NCI-H524 (cell line): ENCODE measurements around the gene NFIC.
"Not testable (repeated sequence)": the region's sequence is repeated elsewhere in the genome, so short reads cannot be mapped to it uniquely, and the experiment has no call there.

Source experiments
- DNase-seq, 2 experiments: peaks; one replicate each; lab custom pipeline; 2025; lab: John Stamatoyannopoulos, UW

The NFIC gene

DNA sequence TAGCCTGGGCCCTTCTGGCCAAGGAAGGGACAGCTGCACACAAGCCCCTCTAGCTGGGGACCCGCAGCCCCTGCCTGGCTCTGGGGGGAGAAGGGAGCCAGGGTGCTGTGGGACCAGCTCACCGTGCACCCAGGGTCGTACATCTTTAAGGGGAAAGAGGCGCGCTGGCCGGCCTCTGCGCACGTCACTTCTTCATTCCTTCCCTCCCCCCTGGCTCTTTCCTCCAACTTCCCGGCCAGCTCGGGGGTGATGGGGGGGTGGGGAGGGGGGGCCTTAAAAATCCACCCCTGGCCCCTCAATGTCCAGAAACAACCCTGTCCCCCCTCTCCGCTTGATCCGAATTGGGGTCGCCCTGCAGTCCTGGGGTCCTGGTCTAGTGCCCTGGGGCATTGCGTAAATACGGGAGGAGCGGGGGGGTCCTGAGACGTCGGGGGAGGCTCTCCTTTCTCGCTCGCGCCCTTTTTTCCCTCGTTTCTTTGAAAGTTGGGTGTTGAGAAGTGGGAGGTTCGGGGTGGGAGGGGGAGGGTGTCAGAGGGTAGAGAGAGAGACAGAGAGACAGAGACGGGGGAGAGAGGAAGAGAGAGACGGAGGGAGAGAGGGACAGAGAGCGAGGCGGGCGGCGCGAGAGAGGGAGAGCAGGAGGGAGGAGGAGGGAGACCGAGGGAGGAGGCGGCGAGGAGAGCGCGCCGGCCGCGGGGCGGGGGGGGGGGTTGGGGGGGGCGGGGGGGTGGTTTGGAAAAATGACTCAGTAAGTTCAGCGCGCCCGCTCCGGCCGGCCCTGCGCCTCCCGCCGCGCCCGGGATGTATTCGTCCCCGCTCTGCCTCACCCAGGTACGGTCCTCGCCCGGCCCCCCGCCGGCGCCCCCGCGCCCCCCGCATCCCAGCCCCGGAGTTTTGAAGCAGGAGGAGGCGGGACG lies at the start of gene NFIC:
NFIC (plus strand) TSS at position 748 of the 917 bp plus-strand sequence; CDS start at position 802, 54 bp downstream.
- DNase-seq = peak; percentile 64 to 65

DNA sequence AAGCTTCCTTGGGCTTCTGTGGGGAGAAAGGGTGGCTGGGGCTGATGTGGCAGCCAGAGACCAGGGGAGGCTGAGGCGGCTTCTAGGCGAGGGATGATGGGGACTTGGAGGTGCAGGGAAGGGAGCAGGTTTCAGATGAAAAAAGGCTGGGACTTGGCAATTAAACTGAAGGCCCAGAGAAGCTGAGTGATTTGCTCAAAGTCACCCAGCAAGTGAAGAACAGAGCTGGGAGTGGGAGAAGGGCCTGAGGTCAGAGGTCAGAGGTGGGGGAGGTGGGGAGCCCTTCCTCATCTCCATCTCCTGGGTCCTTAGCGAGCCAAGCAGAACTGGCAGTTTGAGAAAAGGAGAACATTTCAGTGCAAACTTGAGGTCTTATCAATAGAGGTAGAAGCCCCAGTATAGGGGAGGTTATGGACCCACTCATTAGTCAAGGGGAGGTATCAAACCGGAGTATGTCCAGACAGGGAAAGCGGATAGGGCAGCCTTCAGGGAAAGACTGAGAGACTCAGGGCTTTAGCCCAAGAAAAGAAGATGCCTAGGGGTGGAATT lies 49.6 kb upstream of the NFIC start:
- DNase-seq = no peak

DNA sequence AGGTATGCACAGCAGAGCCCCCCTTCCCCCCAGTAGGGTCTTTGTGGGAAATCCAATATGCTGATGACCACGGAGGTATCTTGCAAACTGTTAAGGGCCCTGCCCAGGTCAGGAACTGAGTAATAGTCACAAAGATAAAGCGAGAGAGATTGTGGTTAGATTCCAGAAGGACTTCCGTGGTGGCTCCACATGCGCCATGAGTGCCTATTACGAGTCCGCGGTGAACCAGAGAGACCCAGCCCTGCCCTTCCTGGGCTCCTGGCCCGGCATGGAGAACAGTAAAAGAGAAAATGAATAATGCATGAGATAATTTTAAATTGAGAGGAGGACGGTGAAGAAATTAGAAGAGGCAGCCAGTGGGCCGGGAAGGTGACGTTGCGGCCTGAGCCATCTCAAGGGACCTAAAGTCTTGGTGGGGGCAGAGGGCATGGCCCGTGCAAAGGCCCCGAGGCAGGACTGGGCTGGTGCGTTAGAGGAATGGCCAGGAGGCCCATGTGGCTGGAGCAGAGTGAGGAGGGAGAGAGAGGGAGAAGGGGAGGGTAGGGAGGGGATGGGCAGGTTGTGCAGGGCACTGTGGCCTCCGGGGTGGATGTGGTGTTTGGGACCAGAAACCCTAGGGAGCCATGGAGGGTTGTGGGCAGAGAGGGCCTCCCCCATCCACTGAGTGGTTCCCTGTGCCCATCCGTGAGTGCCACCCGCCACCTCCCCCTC lies 46.6 kb upstream of the NFIC start:
- no peak for DNase-seq

DNA sequence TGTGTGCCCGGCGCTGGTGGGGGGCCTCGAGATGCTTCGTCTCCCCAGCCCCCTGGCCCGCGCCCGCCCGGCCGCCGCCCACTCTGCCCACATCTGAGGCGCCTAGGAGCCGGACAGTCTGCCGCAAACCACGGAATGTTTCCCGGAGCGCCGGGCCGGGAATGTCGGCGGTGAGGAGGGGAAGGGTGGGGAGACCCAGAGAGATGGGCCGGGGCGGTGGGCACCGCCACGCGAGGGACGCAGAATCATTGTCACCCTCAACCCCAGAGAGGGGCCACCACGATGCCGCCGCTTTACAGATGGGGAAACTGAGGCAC lies 46.1 kb upstream of the NFIC start:
- no peak for DNase-seq

DNA sequence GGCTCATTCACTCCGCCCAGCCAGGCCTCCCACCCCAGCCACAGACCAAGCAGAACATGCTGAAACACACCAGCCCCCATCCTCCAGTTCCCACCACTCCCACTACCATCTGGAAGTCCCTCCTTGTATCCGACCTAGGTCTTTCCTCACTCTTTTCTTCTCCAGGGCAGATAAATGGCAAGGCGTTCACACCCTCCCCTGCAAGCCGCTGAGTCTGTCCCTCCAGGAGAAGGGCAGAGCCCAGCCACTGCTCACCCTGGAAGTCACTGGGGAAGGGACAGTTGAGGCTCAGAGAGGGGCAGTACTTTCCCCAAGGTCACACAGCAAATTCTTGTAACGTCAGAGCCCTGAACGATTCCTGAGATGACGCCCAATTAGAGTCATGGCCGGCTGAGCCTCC lies 45.5 kb upstream of the NFIC start:
- no peak for DNase-seq

DNA sequence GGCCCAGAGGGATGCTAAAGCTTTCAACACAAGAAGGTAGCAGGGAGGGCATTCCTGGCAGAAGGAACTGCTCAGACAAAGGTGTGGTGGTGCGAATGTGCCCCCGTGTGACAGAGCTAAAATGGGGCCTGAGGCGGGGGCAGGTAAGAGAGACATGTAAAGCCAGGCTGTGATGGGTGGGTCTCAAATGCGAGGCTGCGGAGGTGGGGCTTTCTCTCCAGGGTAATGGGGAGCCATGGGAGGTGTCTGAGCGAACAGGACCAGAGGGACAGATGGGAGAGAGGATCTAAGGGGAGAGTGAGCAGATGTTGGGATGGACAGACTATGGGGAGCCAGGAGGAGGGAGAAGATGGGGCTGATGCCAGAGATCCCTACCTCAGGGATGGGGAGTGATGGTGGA lies 44.7 kb upstream of the NFIC start:
- no peak for DNase-seq

DNA sequence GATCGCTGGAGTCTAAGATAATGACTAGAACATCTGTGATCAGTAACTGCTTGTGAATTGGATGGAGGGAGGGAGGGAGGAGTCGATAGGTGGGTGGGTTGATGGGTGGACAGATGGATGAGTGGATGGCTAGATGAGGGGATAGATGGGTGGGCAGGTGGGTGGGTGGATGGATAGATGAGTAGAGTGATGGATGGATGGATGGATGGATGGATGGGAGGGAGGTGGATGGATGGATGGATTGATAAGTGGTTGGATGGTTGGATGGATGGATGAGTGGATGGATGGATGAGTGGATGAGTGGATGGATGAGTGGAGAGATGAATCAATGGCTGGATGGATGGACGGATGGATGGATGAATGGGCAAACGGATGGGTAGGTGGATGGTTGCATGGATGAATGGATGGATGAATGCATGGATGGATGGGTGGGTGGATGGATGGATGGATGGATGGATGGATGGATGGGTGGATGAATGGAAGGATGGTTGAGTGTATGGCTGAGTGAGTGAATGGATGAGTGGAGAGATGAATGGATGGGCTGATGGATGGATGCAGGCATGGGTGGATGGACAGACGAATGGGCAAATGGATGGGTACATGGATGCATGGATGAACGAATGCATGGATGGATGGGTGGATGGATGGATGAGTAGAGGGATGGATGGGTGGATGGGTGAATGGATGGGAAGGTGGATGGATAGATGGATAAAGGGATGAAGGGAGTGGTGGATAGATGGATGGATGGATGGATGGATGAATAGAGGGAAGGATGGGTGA lies 44.0 kb upstream of the NFIC start:
- no peak for DNase-seq

DNA sequence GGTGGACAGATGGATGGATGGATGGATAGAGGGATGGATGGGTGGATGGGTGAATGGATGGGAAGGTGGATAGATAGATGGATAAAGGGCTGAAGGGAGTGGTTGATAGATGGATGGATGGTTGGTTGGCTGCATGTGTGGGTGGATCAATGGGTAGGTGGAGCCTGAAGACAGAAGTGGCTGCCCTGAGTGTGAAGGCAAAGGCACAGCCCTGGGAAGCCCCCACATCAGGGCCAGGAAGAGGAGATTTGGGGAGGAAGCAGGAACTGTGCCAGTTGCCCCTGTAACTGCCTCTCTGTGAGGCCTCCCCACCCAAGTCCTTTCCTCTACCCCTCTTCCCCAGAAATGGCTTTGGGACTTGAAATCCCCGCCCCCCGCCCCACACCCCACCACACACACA lies 43.4 kb upstream of the NFIC start:
- DNase-seq = no peak

DNA sequence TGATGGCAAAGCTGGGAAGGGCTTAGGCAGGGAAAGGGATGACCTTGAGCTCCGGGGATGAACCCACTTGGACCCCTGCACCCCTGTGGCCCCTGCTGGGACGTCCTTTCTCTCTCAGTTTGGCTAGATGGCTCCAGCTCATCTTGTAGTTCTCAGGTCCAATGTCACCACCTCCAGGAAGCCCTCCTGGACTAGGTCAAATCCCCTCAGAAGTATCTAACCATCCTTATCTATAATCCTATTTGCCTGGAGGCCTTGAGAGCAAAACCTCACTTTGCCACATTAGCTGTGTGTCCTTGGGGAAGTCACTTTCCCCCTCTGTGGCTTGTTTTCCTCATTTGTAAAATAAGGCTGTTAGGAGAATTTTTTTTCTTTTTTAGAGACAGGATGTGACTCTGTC lies 42.7 kb upstream of the NFIC start:
- no peak for DNase-seq

DNA sequence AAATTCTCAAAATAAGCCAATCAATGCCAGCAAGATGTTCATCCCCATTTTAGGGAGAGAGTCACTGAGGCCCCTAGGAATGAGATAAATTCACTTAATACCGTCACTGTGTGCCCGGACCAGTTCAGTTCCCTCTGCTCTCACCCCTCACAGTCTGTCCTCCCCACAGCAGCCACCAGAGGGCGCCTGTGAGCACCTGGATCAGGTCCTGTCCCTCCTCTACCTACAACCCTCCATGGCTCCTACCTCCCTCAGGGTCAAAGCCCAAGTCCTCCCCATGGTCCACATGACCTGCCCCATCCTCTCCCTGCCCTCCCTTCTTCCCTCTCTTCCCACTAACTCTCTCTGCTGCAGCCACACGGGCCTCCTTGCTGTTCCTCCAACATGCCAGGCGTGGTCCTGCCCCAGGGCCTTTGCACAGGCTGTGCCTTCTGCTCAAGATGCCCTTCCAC lies 42.0 kb upstream of the NFIC start:
- peak; percentile 31 to 49 for DNase-seq

DNA sequence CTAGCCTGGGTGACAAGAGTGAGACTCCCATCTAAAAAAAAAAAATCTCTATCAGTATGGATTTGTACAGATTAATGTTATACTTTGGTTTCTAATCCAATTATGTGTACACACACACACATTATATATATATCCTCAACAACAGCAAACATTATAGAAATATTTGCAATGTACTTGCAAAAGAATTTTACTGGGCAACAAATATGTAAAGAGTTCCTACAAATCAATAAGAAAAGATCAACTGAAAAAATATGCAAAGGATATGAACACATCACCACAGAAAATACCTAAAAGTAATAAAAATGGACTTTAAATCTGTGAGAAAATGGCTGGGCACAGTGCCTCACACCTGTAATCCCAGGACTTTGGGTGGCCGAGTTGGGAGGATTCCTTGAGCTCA lies 40.9 kb upstream of the NFIC start:
- no peak for DNase-seq

DNA sequence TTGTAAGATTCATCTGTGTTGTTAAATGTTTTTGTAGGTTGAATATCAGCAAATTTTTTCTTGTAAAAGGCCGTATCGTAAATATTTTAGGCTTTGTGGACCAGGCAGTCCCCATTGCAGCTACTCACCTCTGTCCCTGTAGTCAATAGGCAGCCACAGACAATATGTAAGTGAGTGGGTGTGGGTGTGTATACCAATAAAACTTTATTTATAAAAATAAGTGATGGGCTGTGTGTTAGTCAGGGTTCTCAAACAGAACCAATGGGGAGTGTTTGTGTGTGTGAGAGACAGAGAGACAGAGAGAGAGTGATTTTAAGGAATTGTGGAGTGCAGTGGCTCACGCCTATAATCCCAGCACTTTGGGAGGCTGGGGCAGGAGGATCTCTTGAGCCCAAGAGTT lies 37.6 kb upstream of the NFIC start:
- no peak for DNase-seq

DNA sequence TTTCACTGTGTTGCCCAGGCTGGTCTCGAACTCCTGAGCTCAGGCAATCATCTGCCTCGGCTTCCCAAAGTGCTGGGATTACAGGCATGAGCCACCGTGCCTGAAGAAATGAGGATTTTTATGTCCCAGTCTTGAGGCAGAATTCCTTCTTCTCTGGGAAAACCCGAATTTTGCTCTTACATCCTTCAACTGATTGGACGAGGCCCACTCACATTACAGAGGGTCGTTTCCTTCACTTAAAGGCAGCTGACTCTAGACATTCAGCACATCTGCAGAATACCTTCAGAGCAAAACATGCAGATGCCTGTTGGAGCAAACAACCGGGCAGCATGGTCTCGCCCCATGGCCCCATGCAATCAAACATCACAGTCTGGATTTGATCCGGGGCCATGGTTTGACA lies 36.3 kb upstream of the NFIC start:
- no peak for DNase-seq

DNA sequence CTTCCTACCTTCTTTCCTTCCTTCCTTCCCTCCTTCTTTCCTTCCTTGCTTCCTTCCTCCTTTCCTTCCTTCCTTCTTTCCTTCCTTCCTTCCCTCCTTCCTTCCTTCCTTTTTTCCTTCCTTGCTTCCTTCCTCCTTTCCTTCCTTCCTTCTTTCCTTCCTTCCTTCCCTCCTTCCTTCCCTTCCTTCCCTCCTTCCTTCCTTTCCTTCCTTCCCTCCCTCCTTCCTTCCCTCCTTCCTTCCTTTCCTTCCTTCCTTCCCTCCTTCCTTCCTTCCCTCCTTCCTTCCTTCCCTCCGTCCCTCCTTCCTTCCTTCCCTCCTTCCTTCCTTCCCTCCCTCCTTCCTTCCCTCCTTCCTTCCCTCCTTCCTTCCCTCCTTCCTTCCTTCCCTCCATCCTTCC lies 34.2 kb upstream of the NFIC start:
- DNase-seq = not testable (repeated sequence)

DNA sequence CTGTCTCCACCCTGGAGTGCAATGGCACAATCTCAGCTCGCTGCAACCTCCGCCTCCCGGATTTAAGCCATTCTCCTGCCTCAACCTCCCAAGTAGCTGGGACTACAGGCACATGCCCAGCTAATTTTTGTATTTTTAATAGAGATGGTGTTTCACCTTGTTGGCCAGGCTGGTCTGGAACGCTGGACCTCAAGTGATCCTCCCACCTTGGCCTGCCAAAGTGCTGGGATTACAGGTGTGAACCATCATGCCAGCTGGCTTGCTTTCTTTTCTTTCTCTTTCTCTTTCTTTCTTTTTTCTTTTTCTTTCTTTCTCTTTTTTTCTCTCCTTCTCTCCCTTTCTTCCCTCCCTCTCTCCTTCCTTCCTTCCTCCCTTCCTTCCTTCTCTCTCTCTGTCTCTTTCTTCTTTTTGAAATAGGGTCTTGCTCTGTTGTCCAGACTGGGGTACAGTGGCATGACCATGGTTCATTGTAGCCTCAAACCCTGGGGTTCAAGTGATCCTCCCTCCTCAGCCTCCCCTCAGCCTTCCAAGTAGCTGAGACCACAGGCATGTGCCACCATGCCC lies 33.3 kb upstream of the NFIC start:
- no peak for DNase-seq

DNA sequence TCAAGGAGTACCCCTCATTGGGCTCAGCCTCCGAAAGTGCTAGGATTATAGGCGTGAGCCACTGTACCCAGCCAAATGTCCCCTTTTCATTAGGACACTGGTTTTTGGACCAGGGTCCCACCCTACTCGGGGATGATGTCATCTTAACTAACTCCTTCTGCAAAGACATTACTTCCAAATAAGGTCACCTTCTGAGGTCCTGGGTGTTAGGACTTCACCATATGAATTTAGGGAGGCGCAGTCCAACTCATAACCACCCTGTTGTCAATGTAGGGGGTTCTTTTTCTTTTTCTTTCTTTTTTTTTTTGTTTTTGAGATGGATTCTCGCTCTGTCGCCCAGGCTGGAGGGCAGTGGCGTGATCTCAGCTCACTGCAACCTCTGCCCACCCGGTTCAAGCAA lies 32.7 kb upstream of the NFIC start:
- no peak for DNase-seq

DNA sequence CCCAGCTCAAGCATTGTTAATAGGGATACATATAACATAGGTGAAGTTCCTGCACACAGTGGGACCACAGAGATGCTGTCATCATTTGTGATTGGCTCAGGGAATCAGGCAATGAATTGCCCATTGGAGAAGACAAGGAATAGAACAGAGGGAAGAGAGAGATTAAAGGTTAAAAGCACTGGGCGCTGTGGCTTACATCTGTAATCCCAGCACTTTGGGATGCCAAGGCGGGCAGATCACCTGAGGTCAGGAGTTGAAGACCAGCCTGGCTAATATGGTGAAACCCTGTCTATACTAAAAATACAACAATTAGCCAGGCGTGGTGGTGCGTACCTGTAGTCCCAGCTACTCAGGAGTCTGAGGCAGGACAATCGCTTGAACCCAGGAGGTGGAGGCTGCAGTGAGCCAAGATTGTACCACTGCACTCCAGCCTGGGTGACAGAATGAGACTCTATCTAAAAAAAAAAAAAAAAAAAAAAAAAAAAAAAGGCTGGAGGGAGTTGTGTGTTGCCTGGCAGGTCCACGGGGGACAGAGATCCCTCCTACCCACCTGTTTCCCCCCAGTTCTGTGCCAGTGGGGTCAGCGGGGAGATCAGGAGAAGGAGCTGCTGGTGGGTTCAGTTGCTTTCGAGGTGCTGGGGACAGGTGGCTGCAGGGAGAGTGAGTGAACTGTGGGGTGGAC lies 31.5 kb upstream of the NFIC start:
- not testable (repeated sequence) for DNase-seq

DNA sequence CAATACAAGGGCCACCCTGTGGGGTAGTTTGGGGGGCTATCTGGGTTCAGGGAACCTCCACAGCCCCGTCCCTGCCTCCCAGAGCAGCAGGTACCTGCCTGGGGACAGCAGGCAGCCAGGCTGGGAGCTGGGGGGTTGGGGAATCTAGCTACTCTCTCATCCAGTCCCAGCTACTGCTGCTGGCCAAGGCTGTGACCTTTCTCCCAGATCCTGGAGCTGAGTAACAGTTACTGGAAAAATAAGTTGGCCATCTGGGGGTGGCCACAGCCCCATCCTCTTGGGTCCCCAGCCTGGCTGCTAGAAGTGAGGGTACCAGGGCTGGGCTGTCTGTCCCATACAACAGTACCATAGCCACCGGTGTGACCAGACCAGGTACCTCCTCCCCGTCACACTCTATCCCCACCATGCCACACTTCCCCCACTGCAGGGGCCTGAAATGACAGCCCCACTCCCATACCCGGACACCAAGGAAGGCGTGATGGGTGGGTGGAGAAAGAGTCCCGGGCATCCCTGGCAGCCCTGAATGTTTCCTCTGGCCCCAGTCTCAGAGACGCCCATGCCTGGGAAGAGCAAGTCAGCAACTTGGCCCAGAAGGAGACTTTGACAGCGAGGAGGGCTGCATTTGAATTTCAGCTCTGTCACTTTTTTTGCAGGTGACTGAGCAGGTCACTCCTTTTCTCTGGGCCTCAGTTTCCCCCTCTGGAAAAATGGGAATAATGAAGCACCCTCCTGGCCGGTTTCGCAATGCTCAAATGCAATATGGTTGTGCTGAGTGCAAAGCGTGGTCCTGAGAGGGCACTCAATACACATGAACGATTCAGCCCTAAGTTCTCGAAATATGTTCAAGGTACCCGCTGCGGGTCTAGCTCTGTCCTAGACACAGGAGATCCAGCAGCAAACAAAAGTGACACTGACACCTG lies 30.7 kb upstream of the NFIC start:
- DNase-seq = no peak

DNA sequence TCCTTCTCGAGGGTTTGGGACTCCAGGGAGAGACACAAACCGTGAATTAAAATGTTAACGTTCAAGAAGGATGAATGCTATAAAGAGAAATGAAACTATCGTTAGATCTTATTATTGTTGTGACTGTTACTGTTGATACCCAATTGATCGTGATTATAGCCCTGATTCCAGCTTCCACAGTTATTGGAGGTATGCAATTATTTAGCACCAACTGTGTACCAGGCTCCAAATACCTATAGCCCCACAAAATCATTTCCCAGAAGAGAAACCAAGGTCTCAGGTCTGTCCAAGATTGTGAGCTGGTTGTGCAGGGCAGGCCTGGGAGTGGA lies 30.1 kb upstream of the NFIC start:
- no peak for DNase-seq
